Breast epithelium (tissue), 4 donors: ENCODE results near the gene MTSS2. TPM values are rescaled to one million over a fixed set of nuclear protein-coding genes. Genes with fewer than 3 reads are reported as not detected.

Source experiments
- DNase-seq, 2 donors: peaks; one replicate each; pipeline ENCODE4 v3.0.0-alpha.2; 2019; ENCODE audit warnings: low spot score in 2 of 2
- H3K27ac ChIP-seq, 2 donors: fragments of 200-600 bp; sonication (generic) in 1 of 2; one replicate each; pipeline ENCODE4 v1.5.1; 2016 to 2019; ENCODE audit warnings: mild to moderate bottlenecking in 1 of 2
- H3K27me3 ChIP-seq, 2 donors: fragments of 200-600 bp; sonication (generic) in 1 of 2; one replicate each; pipeline versions ENCODE4 v1.5.1 to v1.6.0; 2017 to 2019; ENCODE audit warnings: control low read depth in 1 of 2, mild to moderate bottlenecking in 1 of 2
- H3K36me3 ChIP-seq: fragments of 200-600 bp; one replicate; pipeline ENCODE4 v1.5.1; 2019
- H3K4me1 ChIP-seq, 2 donors: fragments of 200-600 bp; sonication (generic); one replicate each; pipeline ENCODE4 v1.5.1; 2016 to 2019; ENCODE audit warnings: control low read depth in 1 of 2
- H3K4me3 ChIP-seq, 3 donors: fragments of 200-600 bp; sonication (generic); 1 replicate in 2 of 3; 2 replicates in 1 of 3; pipeline ENCODE4 v1.5.1; 2016 to 2019; ENCODE audit warnings: mild to moderate bottlenecking in 3 of 3, moderate library complexity in 2 of 3
- H3K9me3 ChIP-seq, 2 donors: fragments of 200-600 bp; sonication (generic) in 1 of 2; one replicate each; pipeline ENCODE4 v1.5.1; 2016 to 2019; ENCODE audit warnings: control low read depth in 1 of 2
- POLR2A ChIP-seq: fragments of 450-650 bp; IDR thresholded peaks from one replicate; pipeline ENCODE4 v1.6.1; 2016; ENCODE audit warnings: antibody characterized with exemption, mild to moderate bottlenecking, moderate library complexity
- POLR2AphosphoS5 ChIP-seq, 3 donors: sonication (generic); formaldehyde crosslinking; IDR thresholded peaks; one replicate each; pipeline ENCODE4 v1.6.1; 2017; ENCODE audit warnings: antibody characterized with exemption in 3 of 3
- intact Hi-C: fragments of 100-400 bp; cut with DNase I; formaldehyde crosslinking; loops from one replicate; pipeline ENCODE4 v1.15.1; 2023; ENCODE audit warnings: low total_unique reads
- total RNA-seq, 3 donors: library from RNA; depleted of rRNA; stranded (reverse); fragments of >200 nt; gene quantifications; one replicate each; pipeline ENCODE4 v1.1.0, GENCODE V29; 2016
- TF ChIP-seq, protein P1 (sequence below), 3 donors: fragments of 450-650 bp; IDR thresholded peaks; one replicate each; pipeline ENCODE4 v1.5.1; 2016 to 2017; ENCODE audit warnings: antibody characterized with exemption in 3 of 3, mild to moderate bottlenecking in 3 of 3, moderate library complexity in 3 of 3

The MTSS2 gene
- total RNA-seq, 3 donors from 2014 or later: 9.4 to 28.8 (median 22.8) TPM

GRCh38 chr16:70649300-70649699 lies 36.6 kb downstream of the MTSS2 start:
- DNase-seq: no peak
- Histone ChIP-seq H3K4me3 (no peak overlapping the region), H3K36me3 (no peaks in the 10 kb centered on the region), H3K27me3 (no peaks in the 10 kb centered on the region), H3K9me3 (no peaks in the 10 kb centered on the region), H3K4me1 (peaks cover 0 to 3% of the 10 kb centered on the region in 2 donors), H3K27ac (no peak overlapping the region)
- intact Hi-C loops: no loop called here
- TF ChIP-seq, protein P1, sequence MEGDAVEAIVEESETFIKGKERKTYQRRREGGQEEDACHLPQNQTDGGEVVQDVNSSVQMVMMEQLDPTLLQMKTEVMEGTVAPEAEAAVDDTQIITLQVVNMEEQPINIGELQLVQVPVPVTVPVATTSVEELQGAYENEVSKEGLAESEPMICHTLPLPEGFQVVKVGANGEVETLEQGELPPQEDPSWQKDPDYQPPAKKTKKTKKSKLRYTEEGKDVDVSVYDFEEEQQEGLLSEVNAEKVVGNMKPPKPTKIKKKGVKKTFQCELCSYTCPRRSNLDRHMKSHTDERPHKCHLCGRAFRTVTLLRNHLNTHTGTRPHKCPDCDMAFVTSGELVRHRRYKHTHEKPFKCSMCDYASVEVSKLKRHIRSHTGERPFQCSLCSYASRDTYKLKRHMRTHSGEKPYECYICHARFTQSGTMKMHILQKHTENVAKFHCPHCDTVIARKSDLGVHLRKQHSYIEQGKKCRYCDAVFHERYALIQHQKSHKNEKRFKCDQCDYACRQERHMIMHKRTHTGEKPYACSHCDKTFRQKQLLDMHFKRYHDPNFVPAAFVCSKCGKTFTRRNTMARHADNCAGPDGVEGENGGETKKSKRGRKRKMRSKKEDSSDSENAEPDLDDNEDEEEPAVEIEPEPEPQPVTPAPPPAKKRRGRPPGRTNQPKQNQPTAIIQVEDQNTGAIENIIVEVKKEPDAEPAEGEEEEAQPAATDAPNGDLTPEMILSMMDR (IDR thresholded peaks at IDR 0.05): no peak

GRCh38 chr16:70648606-70649005 lies 37.2 kb downstream of the MTSS2 start:
- peaks cover 0 to 3% of the 10 kb centered on the region in 2 donors for H3K4me1 ChIP-seq
- no peaks in the 10 kb centered on the region for H3K9me3 ChIP-seq
- no peak for TF ChIP-seq POLR2A
- no peak for TF ChIP-seq POLR2AphosphoS5 (IDR thresholded peaks at IDR 0.05)
- TF ChIP-seq, protein P1 (IDR thresholded peaks at IDR 0.05): no peak
- no peaks in the 10 kb centered on the region for H3K36me3 ChIP-seq
- no peak overlapping the region for H3K27ac ChIP-seq
- no peak for DNase-seq
- H3K4me3 ChIP-seq: no peak overlapping the region
- no peaks in the 10 kb centered on the region for H3K27me3 ChIP-seq
- intact Hi-C loops: no loop called here

DNA sequence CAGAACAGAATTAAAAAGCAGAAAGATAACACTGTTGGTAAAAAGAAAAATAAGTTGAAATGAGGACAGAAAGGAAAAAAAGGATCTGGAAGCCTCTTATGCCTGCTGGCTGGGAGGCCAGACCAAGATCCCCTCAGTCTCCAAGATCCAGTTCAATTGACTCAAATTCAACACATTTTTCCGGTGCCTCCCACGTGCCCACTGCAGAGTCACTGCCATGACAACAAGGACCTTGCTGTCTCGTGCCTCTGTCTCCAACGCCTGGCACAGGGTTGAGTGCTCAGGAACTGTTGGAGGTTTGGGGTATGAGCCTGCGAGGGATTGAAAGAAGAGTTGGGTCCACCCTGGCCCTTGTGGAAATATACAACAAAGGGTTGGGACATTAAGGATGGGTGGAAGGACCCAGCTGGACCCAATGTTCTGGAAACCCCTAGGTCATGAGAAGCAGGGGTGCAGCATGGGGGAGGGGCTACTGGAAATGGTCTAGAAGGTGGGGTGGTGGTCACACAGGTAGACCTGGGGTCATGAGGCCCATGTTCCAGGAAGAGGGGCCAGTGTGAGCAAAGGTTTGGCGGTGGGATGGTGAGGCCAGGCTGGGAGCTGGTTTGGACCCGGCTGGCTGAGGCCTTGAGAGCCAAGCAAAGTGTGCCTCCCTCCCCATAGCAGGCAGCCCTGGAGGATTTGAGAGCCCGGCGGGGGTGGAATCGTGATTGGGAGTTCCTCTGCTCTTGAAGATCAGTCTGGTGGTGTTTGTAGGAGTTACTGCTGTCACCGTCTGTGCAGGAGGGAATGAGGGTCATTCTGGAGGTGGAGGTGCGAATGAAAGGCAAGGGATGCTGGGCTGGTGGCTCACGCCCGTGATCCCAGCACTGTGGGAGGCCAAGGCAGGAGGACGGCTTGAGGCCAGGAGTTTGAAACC lies 38.2 kb downstream of the MTSS2 start:
- no peak for DNase-seq
- no peak overlapping the region for H3K27ac ChIP-seq
- no peaks in the 10 kb centered on the region for H3K4me1 ChIP-seq
- no peaks in the 10 kb centered on the region for H3K27me3 ChIP-seq
- intact Hi-C loops: no loop called here
- no peaks in the 10 kb centered on the region for H3K9me3 ChIP-seq
- no peak overlapping the region for H3K4me3 ChIP-seq
- H3K36me3 ChIP-seq: no peaks in the 10 kb centered on the region
- TF ChIP-seq POLR2AphosphoS5 (IDR thresholded peaks at IDR 0.05) (no peak), POLR2A (no peak)
- TF ChIP-seq, protein P1 (IDR thresholded peaks at IDR 0.05): no peak

DNA sequence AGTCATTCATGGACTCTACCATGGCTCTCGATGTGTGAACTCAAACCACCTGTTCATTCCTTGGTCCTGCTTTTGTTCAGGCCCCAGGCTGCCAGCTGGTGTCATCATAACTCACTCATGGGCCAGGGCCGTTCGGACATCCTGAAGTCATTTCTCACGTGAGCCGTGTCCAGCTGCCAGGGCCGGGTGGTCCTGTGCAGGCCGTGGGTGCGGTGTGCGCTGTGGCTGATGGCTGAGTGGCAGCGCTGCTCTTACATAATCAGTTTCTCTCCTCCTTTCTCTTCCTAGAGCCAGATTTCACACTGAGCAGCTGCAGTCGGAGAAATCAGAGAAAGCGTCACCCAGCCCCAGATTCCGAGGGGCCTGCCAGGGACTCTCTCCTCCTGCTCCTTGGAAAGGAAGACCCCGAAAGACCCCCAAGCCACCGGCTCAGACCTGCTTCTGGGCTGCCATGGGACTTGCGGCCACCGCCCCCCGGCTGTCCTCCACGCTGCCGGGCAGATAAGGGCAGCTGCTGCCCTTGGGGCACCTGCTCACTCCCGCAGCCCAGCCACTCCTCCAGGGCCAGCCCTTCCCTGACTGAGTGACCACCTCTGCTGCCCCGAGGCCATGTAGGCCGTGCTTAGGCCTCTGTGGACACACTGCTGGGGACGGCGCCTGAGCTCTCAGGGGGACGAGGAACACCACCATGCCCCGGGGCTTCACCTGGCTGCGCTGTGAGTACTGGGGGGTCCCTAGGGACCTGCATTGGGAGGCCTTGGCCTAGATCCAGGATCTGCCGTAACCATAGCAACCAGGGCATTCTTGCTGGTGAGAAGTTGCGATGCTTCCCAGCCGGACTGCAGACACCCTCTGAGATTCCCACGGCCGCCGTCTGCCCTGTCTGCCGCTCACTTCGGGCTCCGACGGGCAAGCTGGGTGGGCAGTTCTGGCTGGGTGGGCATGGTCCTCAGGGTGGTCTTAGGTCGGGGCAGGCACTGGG lies 39.3 kb downstream of the MTSS2 start, which contains the start of gene IL34:
IL34 (plus strand) TSS at position 300 of the 982 bp plus-strand sequence; CDS start at position 689, 389 bp downstream.
- H3K27ac ChIP-seq: peak within 1 kb of the TSS in 1 of 2 donors; percentile 52
- no peaks in the 10 kb centered on the region for H3K4me1 ChIP-seq
- TF ChIP-seq, protein P1 (IDR thresholded peaks at IDR 0.05): no peak
- no peak for TF ChIP-seq POLR2A
- TF ChIP-seq POLR2AphosphoS5 (IDR thresholded peaks at IDR 0.05): no peak
- H3K9me3 ChIP-seq: no peaks in the 10 kb centered on the region
- no peaks in the 10 kb centered on the region for H3K36me3 ChIP-seq
- DNase-seq: no peak
- H3K27me3 ChIP-seq: no peaks in the 10 kb centered on the region
- intact Hi-C loops: no loop called here
- peak within 1 kb of the TSS in 1 of 3 donors; percentile 15 for H3K4me3 ChIP-seq
